ENCODE results near the gene PIK3R1. TPM values are rescaled to one million over a fixed set of nuclear protein-coding genes. Genes with fewer than 3 reads are reported as not detected.

Gene PIK3R1
- total RNA-seq, 4 donors from 2014 or later: 244 to 563 (median 329) TPM

- H3K4me1 ChIP-seq: peaks cover 19 to 65% (median 54%) of the 10 kb centered on the region in 4 donors
- peak overlapping the region; percentile 93 to 98 (median 98) for H3K27ac ChIP-seq (replicated peaks in 1 of 4)
These were observed 3.7 kb downstream of the PIK3R1 start for GRCh38 chr5:68219161-68219816.

GRCh38 chr5:68220260-68220659 lies 4.7 kb downstream of the PIK3R1 start:
- TF ChIP-seq POLR2AphosphoS5 (IDR thresholded peaks at IDR 0.05): peak in 1 of 2 donors; percentile 8
- TF ChIP-seq POLR2A (IDR thresholded peaks at IDR 0.05; ENCODE audit: low read depth): no peak
- H3K4me1 ChIP-seq: peaks cover 24 to 71% (median 60%) of the 10 kb centered on the region in 4 donors
- 81% methylated on average over 7 of the region's 7 CpGs for WGBS

More at GRCh38 chr5:68219161-68219816, 3.7 kb downstream of the PIK3R1 start:
- H3K36me3 ChIP-seq: peaks cover 0 to 4% (median 0%) of the 10 kb centered on the region in 4 donors
- H3K9me3 ChIP-seq: no peaks in the 10 kb centered on the region
- no peak for TF ChIP-seq POLR2A (IDR thresholded peaks at IDR 0.05; ENCODE audit: low read depth)
- peak; percentile 22 to 33 for TF ChIP-seq POLR2AphosphoS5 (IDR thresholded peaks at IDR 0.05)
- intact Hi-C loops (cut with DNase I): loop anchor here (2.0 to 5.0 kb wide), 5 partner anchors 33 to 972 kb away; no protein-coding TSS in a partner anchor
- peaks cover 0 to 6% (median 0%) of the 10 kb centered on the region in 4 donors for H3K27me3 ChIP-seq
- peak overlapping the region; percentile 87 to 98 (median 94) for H3K4me3 ChIP-seq
- WGBS: 48% methylated on average over 3 of the region's 3 CpGs
- no peak for DNase-seq (ENCODE audit: extremely low spot score)

GRCh38 chr5:68220914-68221313 lies 5.4 kb downstream of the PIK3R1 start:
- Histone ChIP-seq H3K9me3 (no peaks in the 10 kb centered on the region), H3K27ac (replicated peaks in 1 of 4) (peak overlapping the region in 3 of 4 donors; percentile 60 to 98 (median 93)), H3K4me1 (peaks cover 31 to 78% (median 67%) of the 10 kb centered on the region in 4 donors), H3K36me3 (peaks cover 0 to 11% (median 1%) of the 10 kb centered on the region in 4 donors), H3K27me3 (no peaks in the 10 kb centered on the region), H3K4me3 (peak overlapping the region; percentile 87 to 98 (median 94))
- DNase-seq (ENCODE audit: extremely low spot score): no peak
- intact Hi-C loops (cut with DNase I): loop anchor here (10.0 kb wide), 1 partner anchor 1206 kb away; no protein-coding TSS in a partner anchor
- 89% methylated on average over 2 of the region's 2 CpGs for WGBS
- TF ChIP-seq POLR2A (IDR thresholded peaks at IDR 0.05; ENCODE audit: low read depth) (no peak), EP300 (IDR thresholded peaks at IDR 0.05) (no peak), CTCF (IDR thresholded peaks at IDR 0.05) (no peak), POLR2AphosphoS5 (IDR thresholded peaks at IDR 0.05) (no peak)

More at GRCh38 chr5:68220260-68220659, 4.7 kb downstream of the PIK3R1 start:
- DNase-seq (ENCODE audit: extremely low spot score): no peak
- H3K4me3 ChIP-seq: peak overlapping the region; percentile 87 to 98 (median 94)
- peaks cover 0 to 5% (median 0%) of the 10 kb centered on the region in 4 donors for H3K27me3 ChIP-seq
- H3K9me3 ChIP-seq: no peaks in the 10 kb centered on the region
- H3K27ac ChIP-seq (replicated peaks in 1 of 4): peak overlapping the region; percentile 93 to 98 (median 98)
- intact Hi-C loops (cut with DNase I): loop anchor here (10.0 kb wide), 1 partner anchor 1205 kb away; no protein-coding TSS in a partner anchor
- H3K36me3 ChIP-seq: peaks cover 0 to 4% (median 0%) of the 10 kb centered on the region in 4 donors

GRCh38 chr5:68221488-68221887 lies 5.9 kb downstream of the PIK3R1 start:
- no peak for TF ChIP-seq POLR2A (IDR thresholded peaks at IDR 0.05; ENCODE audit: low read depth)
- peak in 1 of 2 donors; percentile 14 for TF ChIP-seq POLR2AphosphoS5 (IDR thresholded peaks at IDR 0.05)
- WGBS: 81% methylated on average over 1 of the region's 1 CpG
- Histone ChIP-seq H3K27me3 (no peaks in the 10 kb centered on the region), H3K27ac (replicated peaks in 1 of 4) (peak overlapping the region in 3 of 4 donors; percentile 4 to 60 (median 22)), H3K36me3 (peaks cover 3 to 16% (median 7%) of the 10 kb centered on the region in 4 donors), H3K4me1 (peaks cover 37 to 83% (median 72%) of the 10 kb centered on the region in 4 donors), H3K4me3 (peak overlapping the region in 3 of 4 donors; percentile 10 to 94 (median 87)), H3K9me3 (no peaks in the 10 kb centered on the region)
- DNase-seq (ENCODE audit: extremely low spot score): no peak
- intact Hi-C loops (cut with DNase I): loop anchor here (10.0 kb wide), 1 partner anchor 1207 kb away; no protein-coding TSS in a partner anchor

GRCh38 chr5:68222310-68222709 lies 6.8 kb downstream of the PIK3R1 start:
- Histone ChIP-seq H3K36me3 (peaks cover 11 to 25% (median 14%) of the 10 kb centered on the region in 4 donors), H3K27me3 (no peaks in the 10 kb centered on the region), H3K9me3 (no peaks in the 10 kb centered on the region), H3K4me3 (peak overlapping the region; percentile 10 to 87 (median 20)), H3K4me1 (peaks cover 45 to 89% (median 80%) of the 10 kb centered on the region in 4 donors), H3K27ac (replicated peaks in 1 of 4) (peak overlapping the region in 3 of 4 donors; percentile 4 to 60 (median 22))
- intact Hi-C loops (cut with DNase I): loop anchor here (10.0 kb wide), 1 partner anchor 1208 kb away; no protein-coding TSS in a partner anchor
- 86% methylated on average over 3 of the region's 3 CpGs for WGBS
- TF ChIP-seq POLR2A (IDR thresholded peaks at IDR 0.05; ENCODE audit: low read depth) (no peak), POLR2AphosphoS5 (IDR thresholded peaks at IDR 0.05) (peak in 1 of 2 donors; percentile 17)
- no peak for DNase-seq (ENCODE audit: extremely low spot score)

- TF ChIP-seq POLR2A (IDR thresholded peaks at IDR 0.05; ENCODE audit: low read depth) (no peak), POLR2AphosphoS5 (IDR thresholded peaks at IDR 0.05) (no peak), EP300 (IDR thresholded peaks at IDR 0.05) (no peak), CTCF (IDR thresholded peaks at IDR 0.05) (no peak)
- H3K4me3 ChIP-seq: peak overlapping the region in 3 of 4 donors; percentile 27 to 87 (median 27)
- no peaks in the 10 kb centered on the region for H3K27me3 ChIP-seq
- peaks cover 17 to 30% (median 20%) of the 10 kb centered on the region in 4 donors for H3K36me3 ChIP-seq
- H3K9me3 ChIP-seq: no peaks in the 10 kb centered on the region
- peak overlapping the region; percentile 22 to 68 (median 62) for H3K27ac ChIP-seq (replicated peaks in 1 of 4)
- intact Hi-C loops (cut with DNase I): loop anchor here (10.0 kb wide), 1 partner anchor 1208 kb away; no protein-coding TSS in a partner anchor
- 91% methylated on average over 4 of the region's 4 CpGs for WGBS
- peaks cover 50 to 94% (median 86%) of the 10 kb centered on the region in 4 donors for H3K4me1 ChIP-seq
- DNase-seq (ENCODE audit: extremely low spot score): no peak
These were observed 7.3 kb downstream of the PIK3R1 start for GRCh38 chr5:68222824-68223354.
